ENCODE measurements around the gene AK5. TPM values are rescaled to one million over a fixed set of nuclear protein-coding genes. Genes with fewer than 3 reads are reported as not detected.
"Not testable (repeated sequence)": the region's sequence is repeated elsewhere in the genome, so short reads cannot be mapped to it uniquely, and the experiment has no call there.

Gene AK5
- total RNA-seq, 6 donors from 2014 or later = 0.10 to 0.74 TPM; not detected in 4

DNA sequence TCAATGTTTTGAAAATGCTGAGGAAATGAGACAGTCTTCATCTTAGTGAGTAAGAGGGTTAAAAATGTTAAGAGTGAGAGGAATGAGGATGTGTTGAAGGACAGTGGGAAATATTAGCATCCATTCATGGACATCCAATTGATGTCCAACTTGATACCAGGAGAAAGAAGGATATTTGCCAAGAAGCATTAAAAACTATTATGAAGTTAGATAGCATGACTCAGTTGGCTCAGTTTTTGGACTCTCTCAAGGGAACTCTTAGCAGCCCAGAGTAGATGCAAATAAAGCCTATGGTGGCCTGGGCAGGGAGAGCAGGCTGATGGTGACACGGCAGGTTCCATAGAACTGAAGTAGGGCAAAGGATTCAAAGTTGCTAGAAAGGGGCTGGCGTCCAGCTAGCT is 229.6 kb downstream of the AK5 start:
- TF ChIP-seq POLR2AphosphoS5 (IDR thresholded peaks at IDR 0.05) = no peak
- no peak for TF ChIP-seq POLR2A (IDR thresholded peaks at IDR 0.05)
- no peak for TF ChIP-seq EP300 (IDR thresholded peaks at IDR 0.05)
- TF ChIP-seq, protein P1, sequence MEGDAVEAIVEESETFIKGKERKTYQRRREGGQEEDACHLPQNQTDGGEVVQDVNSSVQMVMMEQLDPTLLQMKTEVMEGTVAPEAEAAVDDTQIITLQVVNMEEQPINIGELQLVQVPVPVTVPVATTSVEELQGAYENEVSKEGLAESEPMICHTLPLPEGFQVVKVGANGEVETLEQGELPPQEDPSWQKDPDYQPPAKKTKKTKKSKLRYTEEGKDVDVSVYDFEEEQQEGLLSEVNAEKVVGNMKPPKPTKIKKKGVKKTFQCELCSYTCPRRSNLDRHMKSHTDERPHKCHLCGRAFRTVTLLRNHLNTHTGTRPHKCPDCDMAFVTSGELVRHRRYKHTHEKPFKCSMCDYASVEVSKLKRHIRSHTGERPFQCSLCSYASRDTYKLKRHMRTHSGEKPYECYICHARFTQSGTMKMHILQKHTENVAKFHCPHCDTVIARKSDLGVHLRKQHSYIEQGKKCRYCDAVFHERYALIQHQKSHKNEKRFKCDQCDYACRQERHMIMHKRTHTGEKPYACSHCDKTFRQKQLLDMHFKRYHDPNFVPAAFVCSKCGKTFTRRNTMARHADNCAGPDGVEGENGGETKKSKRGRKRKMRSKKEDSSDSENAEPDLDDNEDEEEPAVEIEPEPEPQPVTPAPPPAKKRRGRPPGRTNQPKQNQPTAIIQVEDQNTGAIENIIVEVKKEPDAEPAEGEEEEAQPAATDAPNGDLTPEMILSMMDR (IDR thresholded peaks at IDR 0.05) = no peak
- ATAC-seq (ENCODE audit: low FRiP score in 2 of 2) (peak in 1 of 2 donors; percentile 38), DNase-seq (no peak)
- Histone ChIP-seq H3K4me3 (no peak overlapping the region), H3K9me3 (no peaks in the 10 kb centered on the region), H3K27me3 (no peaks in the 10 kb centered on the region), H3K4me1 (peaks cover 3 to 11% (median 7%) of the 10 kb centered on the region in 4 donors), H3K36me3 (no peaks in the 10 kb centered on the region), H3K27ac (no peak overlapping the region)
- 90 to 94% methylated on average over 2 of the region's 2 CpGs for WGBS, 2 donors

DNA sequence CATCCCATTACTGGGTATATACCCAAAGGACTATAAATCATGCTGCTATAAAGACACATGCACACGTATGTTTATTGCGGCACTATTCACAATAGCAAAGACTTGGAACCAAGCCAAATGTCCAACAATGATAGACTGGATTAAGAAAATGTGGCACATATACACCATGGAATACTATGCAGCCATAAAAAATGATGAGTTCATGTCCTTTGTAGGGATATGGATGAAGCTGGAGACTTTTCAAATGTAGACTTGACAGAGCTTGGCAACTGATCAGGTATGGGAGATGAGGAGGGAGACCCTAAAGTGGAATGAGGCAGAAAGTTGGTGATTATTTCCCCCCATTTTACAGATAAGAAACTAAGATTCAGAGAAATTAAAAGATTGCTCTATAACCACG is 230.8 kb downstream of the AK5 start:
- H3K27ac ChIP-seq; DNase-seq; ATAC-seq (ENCODE audit: low FRiP score in 2 of 2); H3K36me3 ChIP-seq; H3K4me3 ChIP-seq; H3K27me3 ChIP-seq; H3K9me3 ChIP-seq: not testable (repeated sequence)
- 68 to 83% methylated on average over 1 to 2 of the region's 3 CpGs for WGBS, 2 donors
- H3K4me1 ChIP-seq = peaks cover 3 to 11% (median 7%) of the 10 kb centered on the region in 4 donors

DNA sequence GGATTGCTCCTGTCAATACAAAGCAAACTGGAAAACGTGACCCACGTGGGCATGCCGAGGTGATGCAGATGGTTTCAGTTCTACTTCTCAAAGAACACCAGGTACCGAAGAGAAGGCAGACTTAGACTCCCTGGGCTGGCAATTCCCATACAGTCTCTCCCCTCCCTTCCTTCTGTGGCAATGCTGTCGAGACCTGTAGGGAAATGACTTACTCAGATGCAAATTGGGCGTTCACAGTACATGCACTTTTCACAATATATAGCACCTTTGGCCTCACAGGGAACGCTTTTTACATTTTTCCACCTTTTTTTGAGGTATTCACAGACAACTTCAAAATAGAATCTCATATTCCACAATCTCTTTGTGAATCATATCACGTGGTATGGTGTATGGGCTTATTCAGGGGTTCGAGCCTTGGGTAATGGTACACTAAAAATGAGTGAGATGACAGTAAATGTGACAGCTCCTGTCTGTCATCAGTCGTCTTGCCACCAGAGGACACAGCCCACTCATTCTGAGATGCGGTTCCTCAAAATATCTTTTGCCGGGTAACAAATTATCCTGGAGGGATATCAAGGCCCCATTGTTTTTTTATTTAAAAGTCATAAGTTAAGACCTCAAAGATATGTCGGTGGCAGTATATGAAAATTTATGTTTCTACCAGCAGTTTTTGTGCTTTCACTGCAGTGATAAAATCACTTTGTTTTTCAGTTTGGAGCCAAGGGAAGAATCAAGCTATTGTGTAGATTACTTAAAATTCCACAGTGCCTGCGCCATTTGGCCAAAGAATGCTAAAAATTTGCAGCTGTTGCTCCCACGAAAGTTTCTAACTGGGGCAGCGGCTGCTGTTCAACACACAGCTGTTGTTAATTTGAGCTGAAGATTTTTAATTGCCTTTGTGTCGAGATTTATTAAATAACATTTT is 232.3 kb downstream of the AK5 start:
- no peaks in the 10 kb centered on the region for H3K36me3 ChIP-seq
- peak in 1 of 2 donors; percentile 62 for ATAC-seq (ENCODE audit: low FRiP score in 2 of 2)
- DNase-seq = no peak
- no peak overlapping the region for H3K4me3 ChIP-seq
- WGBS, 2 donors = 68 to 69% methylated on average over 17 of the region's 17 CpGs
- H3K4me1 ChIP-seq = peaks cover 3 to 11% (median 7%) of the 10 kb centered on the region in 4 donors
- TF ChIP-seq POLR2A (IDR thresholded peaks at IDR 0.05) = no peak
- no peak for TF ChIP-seq POLR2AphosphoS5 (IDR thresholded peaks at IDR 0.05)
- TF ChIP-seq, protein P1 (IDR thresholded peaks at IDR 0.05) = no peak
- no peak for TF ChIP-seq EP300 (IDR thresholded peaks at IDR 0.05)
- no peaks in the 10 kb centered on the region for H3K27me3 ChIP-seq
- H3K27ac ChIP-seq = no peak overlapping the region
- H3K9me3 ChIP-seq = no peaks in the 10 kb centered on the region

DNA sequence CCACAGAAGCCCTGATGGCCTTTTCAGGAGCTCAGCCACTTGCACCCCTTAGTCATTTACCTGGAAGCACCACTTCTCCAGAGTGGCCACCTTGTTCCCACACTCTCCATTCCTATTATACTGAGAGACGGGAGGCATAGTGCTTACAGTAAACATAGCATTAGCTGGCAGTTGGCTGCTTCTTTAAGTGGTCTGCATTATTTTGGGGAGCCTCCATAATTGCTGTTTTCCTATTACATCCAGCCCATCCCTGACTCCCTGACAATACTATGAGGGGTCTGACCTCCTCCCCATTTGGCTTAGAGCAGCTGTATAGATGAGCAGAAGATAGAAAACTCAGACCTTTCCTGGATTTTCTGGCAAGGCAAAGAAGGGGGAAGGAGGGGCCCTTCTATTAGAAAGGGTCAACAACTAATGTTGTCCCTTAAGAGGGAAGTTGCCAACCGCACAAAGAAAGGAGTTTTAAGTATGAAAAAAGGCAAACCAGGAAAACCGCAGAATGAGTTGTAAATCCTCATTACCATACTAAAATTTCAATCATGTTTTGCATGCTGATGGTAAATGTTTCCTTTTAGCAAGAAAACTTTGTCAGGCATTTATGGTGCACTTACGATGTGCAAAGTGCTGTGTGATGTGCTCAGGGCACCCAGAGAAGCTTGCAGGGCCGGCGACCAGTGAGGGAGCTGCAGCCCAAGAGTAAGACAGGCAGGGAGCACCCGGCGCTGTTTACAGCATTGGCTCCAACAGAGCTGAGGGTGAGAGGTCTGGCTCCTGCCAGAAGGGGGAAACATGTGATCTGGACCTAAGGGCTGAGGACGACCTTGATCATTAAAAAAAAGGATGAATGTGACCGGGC is 233.3 kb downstream of the AK5 start:
- ATAC-seq (ENCODE audit: low FRiP score in 2 of 2) = peak in 1 of 2 donors; percentile 42
- H3K36me3 ChIP-seq = no peaks in the 10 kb centered on the region
- no peaks in the 10 kb centered on the region for H3K9me3 ChIP-seq
- peaks cover 3 to 11% (median 7%) of the 10 kb centered on the region in 4 donors for H3K4me1 ChIP-seq
- no peak overlapping the region for H3K27ac ChIP-seq
- no peak overlapping the region for H3K4me3 ChIP-seq
- H3K27me3 ChIP-seq = no peaks in the 10 kb centered on the region
- no peak for DNase-seq
- TF ChIP-seq POLR2A (IDR thresholded peaks at IDR 0.05) (no peak), EP300 (IDR thresholded peaks at IDR 0.05) (no peak), POLR2AphosphoS5 (IDR thresholded peaks at IDR 0.05) (no peak)
- TF ChIP-seq, protein P1 (IDR thresholded peaks at IDR 0.05) = no peak
- WGBS, 2 donors = 35 to 45% methylated on average over 9 to 10 of the region's 10 CpGs

DNA sequence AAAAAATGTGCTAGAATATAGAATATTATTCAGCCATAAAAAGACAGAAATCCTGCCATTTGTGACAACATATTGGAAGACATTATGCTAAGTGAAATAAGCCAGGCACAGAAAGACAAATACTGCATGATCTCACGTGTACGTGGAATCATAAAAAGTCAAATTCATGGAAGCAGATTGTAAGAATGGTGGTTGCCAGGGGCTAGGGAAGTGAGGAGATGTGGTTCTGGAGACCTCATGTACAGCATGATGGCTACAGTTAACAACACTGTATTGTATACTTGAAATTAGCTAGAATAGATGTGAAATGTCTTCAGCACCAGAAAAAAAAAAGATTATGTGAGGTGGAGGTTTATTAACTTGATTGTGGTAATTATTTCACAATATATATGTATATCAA is 234.3 kb downstream of the AK5 start:
- no peak for DNase-seq
- 88 to 92% methylated on average over 2 of the region's 2 CpGs for WGBS, 2 donors

More for the DNA sequence above, 234.3 kb downstream of the AK5 start:
- Histone ChIP-seq H3K4me3 (no peak overlapping the region), H3K36me3 (no peaks in the 10 kb centered on the region), H3K27me3 (no peaks in the 10 kb centered on the region), H3K27ac (no peak overlapping the region), H3K4me1 (peaks cover 3 to 11% (median 7%) of the 10 kb centered on the region in 4 donors), H3K9me3 (no peaks in the 10 kb centered on the region)
- ATAC-seq (ENCODE audit: low FRiP score in 2 of 2) = no peak
- TF ChIP-seq EP300 (IDR thresholded peaks at IDR 0.05) (no peak), POLR2A (IDR thresholded peaks at IDR 0.05) (no peak), POLR2AphosphoS5 (IDR thresholded peaks at IDR 0.05) (no peak)
- TF ChIP-seq, protein P1 (IDR thresholded peaks at IDR 0.05) = no peak
